Glutamatergic neuron (in vitro differentiated cells): Measurements from ENCODE around the gene PBX1. TPM values are rescaled to one million over a fixed set of nuclear protein-coding genes. Genes with fewer than 3 reads are reported as not detected.
A peak's percentile ranks its signal among the peaks of the same experiment; 100 is the strongest.

ENCODE experiments used
- DNase-seq: peaks from one replicate; pipeline ENCODE4 v3.0.0; 2022
- H3K27ac Mint-ChIP-seq: one replicate; pipeline ENCODE4 v1.8.0; 2020; ENCODE audit warnings: mild to moderate bottlenecking, mixed read lengths, inconsistent platforms; ENCODE audit not compliant: unreplicated experiment
- H3K27me3 Mint-ChIP-seq: one replicate; pipeline ENCODE4 v1.8.0; 2020; ENCODE audit warnings: mild to moderate bottlenecking, moderate library complexity, mixed read lengths, inconsistent platforms; ENCODE audit not compliant: unreplicated experiment
- H3K36me3 Mint-ChIP-seq: one replicate; pipeline ENCODE4 v1.8.0; 2020; ENCODE audit warnings: mild to moderate bottlenecking, mixed read lengths, inconsistent platforms; ENCODE audit not compliant: unreplicated experiment
- H3K4me1 Mint-ChIP-seq: one replicate; pipeline ENCODE4 v1.8.0; 2020; ENCODE audit warnings: mild to moderate bottlenecking, low read depth, mixed read lengths, inconsistent platforms; ENCODE audit not compliant: unreplicated experiment
- H3K4me3 Mint-ChIP-seq: one replicate; pipeline ENCODE4 v1.8.0; 2020; ENCODE audit warnings: mild to moderate bottlenecking, mixed read lengths, inconsistent platforms; ENCODE audit not compliant: unreplicated experiment
- H3K9me3 Mint-ChIP-seq: one replicate; pipeline ENCODE4 v1.8.0; 2020; ENCODE audit warnings: mild to moderate bottlenecking, moderate library complexity, mixed read lengths, inconsistent platforms; ENCODE audit not compliant: unreplicated experiment
- CTCF ChIP-seq: fragments of 200-600 bp; sonication (generic); IDR thresholded peaks from one replicate; pipeline ENCODE4 v1.5.0; 2021; ENCODE audit not compliant: partially characterized antibody, unreplicated experiment
- total RNA-seq: library from RNA; stranded (reverse); fragmentation: NEBNext Ultra II Directional; extraction: Animal tissue kit (Norgen Biotek cat#: 25700); gene quantifications from one replicate; pipeline ENCODE4 v1.2.1, GENCODE V29; 2021; ENCODE audit not compliant: unreplicated experiment

Gene PBX1
- total RNA-seq, 1 donor from 2014 or later = 98.7 TPM

- TF ChIP-seq CTCF = no peak
- DNase-seq = no peak
- H3K4me1 Mint-ChIP-seq = peaks cover 36% of the 10 kb centered on the region
- no peaks in the 10 kb centered on the region for H3K36me3 Mint-ChIP-seq
- peaks cover 2% of the 10 kb centered on the region for H3K9me3 Mint-ChIP-seq
- no peak overlapping the region for H3K4me3 Mint-ChIP-seq
- no peak overlapping the region for H3K27ac Mint-ChIP-seq
- H3K27me3 Mint-ChIP-seq = no peaks in the 10 kb centered on the region
Observed at GRCh38 chr1:164640686-164641352, 81.8 kb downstream of the PBX1 start.

- Mint-ChIP-seq H3K4me3 (no peak overlapping the region), H3K36me3 (no peaks in the 10 kb centered on the region), H3K27me3 (no peaks in the 10 kb centered on the region), H3K4me1 (peaks cover 33% of the 10 kb centered on the region), H3K9me3 (peaks cover 2% of the 10 kb centered on the region), H3K27ac (no peak overlapping the region)
- no peak for TF ChIP-seq CTCF
- no peak for DNase-seq
Observed at GRCh38 chr1:164641353-164641730, 82.4 kb downstream of the PBX1 start.

DNA sequence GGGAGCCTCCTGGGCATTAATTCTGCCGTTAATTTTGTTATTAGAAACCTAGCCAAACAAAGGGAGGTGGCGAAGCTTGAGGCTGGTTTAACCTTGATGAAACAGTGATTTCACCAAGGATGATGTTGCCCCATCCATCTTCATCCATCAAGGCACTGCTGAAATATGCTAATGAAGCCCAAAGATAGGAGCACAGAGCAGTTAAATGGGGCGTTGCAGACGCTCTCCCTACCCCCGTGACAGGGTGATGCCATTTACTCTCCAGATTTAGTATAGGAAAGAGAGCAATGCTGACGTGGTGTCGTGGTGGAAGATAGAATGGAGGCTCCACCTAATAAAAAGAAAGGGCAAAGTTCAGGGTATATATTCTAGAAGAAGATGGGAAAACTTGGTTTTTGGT, 84.0 kb downstream of the PBX1 start:
- Mint-ChIP-seq H3K4me3 (no peak overlapping the region), H3K9me3 (no peaks in the 10 kb centered on the region), H3K4me1 (peaks cover 20% of the 10 kb centered on the region), H3K36me3 (no peaks in the 10 kb centered on the region), H3K27ac (no peak overlapping the region), H3K27me3 (no peaks in the 10 kb centered on the region)
- no peak for DNase-seq
- TF ChIP-seq CTCF = no peak

DNA sequence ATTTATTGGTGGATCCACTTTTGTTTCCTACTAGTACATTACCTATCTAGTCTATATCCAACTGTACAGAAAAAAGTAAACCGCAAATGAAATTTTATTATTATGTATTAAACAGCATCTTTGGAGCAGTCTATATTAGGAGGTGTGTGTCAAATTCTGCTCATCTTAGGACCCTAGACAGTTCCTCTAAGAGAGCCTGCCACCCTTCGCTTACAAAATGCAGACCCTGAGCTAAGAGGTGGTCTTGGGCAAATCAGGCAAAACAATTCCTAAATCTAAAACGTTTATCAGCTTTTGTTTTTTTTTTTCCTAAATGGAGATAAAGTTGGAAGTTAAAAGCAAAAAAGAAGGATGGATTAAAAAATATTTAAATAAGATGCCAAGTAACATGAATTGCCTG, 85.3 kb downstream of the PBX1 start:
- DNase-seq = no peak
- peaks cover 2% of the 10 kb centered on the region for H3K27me3 Mint-ChIP-seq
- no peak overlapping the region for H3K4me3 Mint-ChIP-seq
- no peak for TF ChIP-seq CTCF
- H3K9me3 Mint-ChIP-seq = peaks cover 3% of the 10 kb centered on the region
- H3K36me3 Mint-ChIP-seq = no peaks in the 10 kb centered on the region
- peaks cover 23% of the 10 kb centered on the region for H3K4me1 Mint-ChIP-seq
- no peak overlapping the region for H3K27ac Mint-ChIP-seq

DNA sequence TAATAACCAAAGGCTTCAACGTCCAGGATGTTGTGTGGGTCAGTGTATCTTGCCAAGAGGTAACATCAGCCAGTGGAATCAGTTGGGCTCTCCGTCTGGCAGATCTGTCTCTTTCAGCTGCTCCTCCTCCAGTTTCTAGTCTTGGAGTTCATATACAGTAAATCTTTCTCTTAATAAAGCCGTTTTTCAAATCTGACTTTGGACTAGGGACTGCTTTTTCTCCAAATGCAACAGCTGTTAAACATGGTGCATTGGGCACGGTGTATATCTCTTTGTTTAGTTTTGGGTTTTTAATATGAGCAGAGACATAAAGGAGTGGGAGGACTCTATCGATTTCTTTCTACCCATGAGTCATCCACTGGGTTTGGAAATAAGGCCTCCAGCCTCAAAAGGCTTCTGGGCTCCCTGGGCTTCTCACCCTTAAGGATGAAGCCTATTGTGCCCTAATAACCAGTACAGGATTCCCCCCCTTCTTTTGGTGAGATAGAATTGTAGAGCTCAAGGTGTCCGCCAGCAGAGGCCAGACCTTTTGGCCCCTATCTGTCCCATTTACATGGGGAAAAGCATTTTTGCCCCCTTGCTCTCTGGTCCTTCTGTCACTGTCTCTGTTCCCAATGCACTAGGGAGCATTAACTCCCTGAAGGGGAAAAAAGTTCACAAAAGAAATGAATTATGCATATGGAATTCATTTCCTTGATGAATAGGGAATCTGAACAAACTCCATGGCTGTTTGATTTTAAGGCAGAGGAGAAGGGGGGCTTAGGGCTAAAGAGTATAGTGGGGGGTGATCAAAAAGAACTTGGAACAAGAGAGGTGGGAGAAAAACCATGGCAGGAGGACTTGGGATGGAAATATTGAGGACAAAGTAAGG, 86.0 kb downstream of the PBX1 start:
- peaks cover 2% of the 10 kb centered on the region for H3K27me3 Mint-ChIP-seq
- peak overlapping the region; percentile 86 for H3K27ac Mint-ChIP-seq
- no peak overlapping the region for H3K4me3 Mint-ChIP-seq
- peaks cover 23% of the 10 kb centered on the region for H3K4me1 Mint-ChIP-seq
- TF ChIP-seq CTCF = no peak
- peaks cover 3% of the 10 kb centered on the region for H3K9me3 Mint-ChIP-seq
- DNase-seq = no peak
- no peaks in the 10 kb centered on the region for H3K36me3 Mint-ChIP-seq
